Measurements from ENCODE around the gene UPP2. TPM values are rescaled to one million over a fixed set of nuclear protein-coding genes. Genes with fewer than 3 reads are reported as not detected.

The UPP2 gene
- total and polyA plus RNA-seq, 2 of the 13 experiments (the other 11 are each of a cell fraction or from before 2014, with no cell fraction given): 0.07 to 0.28 TPM

GRCh38 chr2:158128168-158128973, 26.7 kb downstream of the UPP2 start (continued):
- peak; percentile 84 for TF ChIP-seq YY1 (IDR thresholded peaks at IDR 0.05; ENCODE audit: insufficient read depth, insufficient replicate concordance, low read depth, low read length)
- TF ChIP-seq IRX3 (CRISPR knock-in tag; IDR thresholded peaks at IDR 0.05; ENCODE audit: borderline replicate concordance, low read depth): no peak
- peak; percentile 39; the same call in 1 of the 2 replicates for TF ChIP-seq TFDP2 (CRISPR knock-in tag; IDR thresholded peaks at IDR 0.05)
- no peak for TF ChIP-seq MTA3 (CRISPR knock-in tag; IDR thresholded peaks at IDR 0.05)
- no peak for TF ChIP-seq ZNF383 (CRISPR knock-in tag; IDR thresholded peaks at IDR 0.05; ENCODE audit: borderline replicate concordance)
- TF ChIP-seq TAF1 (CRISPR knock-in tag; IDR thresholded peaks at IDR 0.05): peak; percentile 61; the same call in 1 of the 2 replicates
- TF ChIP-seq HMG20A (CRISPR knock-in tag; IDR thresholded peaks at IDR 0.05; ENCODE audit: borderline replicate concordance): peak; percentile 87; the same call in 1 of the 2 replicates
- TF ChIP-seq SOX6 (IDR thresholded peaks at IDR 0.05): no peak
- peak; percentile 74 for TF ChIP-seq SOX6 (CRISPR knock-in tag; IDR thresholded peaks at IDR 0.05)
- no peak; the same call in 1 of the 2 replicates for TF ChIP-seq MTF1 (CRISPR knock-in tag; IDR thresholded peaks at IDR 0.05)
- no peak for TF ChIP-seq KDM5B (CRISPR knock-in tag; IDR thresholded peaks at IDR 0.05; ENCODE audit: borderline replicate concordance)
- 0 out of 2 replicates have a peak, but pooled peaks have one; percentile 14 for TF ChIP-seq ZNF879 (CRISPR knock-in tag; IDR thresholded peaks at IDR 0.05)
- peak; percentile 71 for TF ChIP-seq BCL6 (CRISPR knock-in tag; IDR thresholded peaks at IDR 0.05)
- TF ChIP-seq TCF7L2 (IDR thresholded peaks at IDR 0.05; ENCODE audit: low read depth, low read length): no peak
- no peak for TF ChIP-seq ZNF615 (CRISPR knock-in tag; IDR thresholded peaks at IDR 0.05; ENCODE audit: borderline replicate concordance)
- no peak for TF ChIP-seq FOXJ3 (CRISPR knock-in tag; IDR thresholded peaks at IDR 0.05; ENCODE audit: borderline replicate concordance)
- no peak for TF ChIP-seq DDIT3 (CRISPR knock-in tag; IDR thresholded peaks at IDR 0.05)
- TF ChIP-seq TOE1 (CRISPR knock-in tag; IDR thresholded peaks at IDR 0.05): peak; percentile 35; the same call in 1 of the 2 replicates
- no peak for TF ChIP-seq TMF1 (CRISPR knock-in tag; IDR thresholded peaks at IDR 0.05; ENCODE audit: low read depth)
- 0 out of 2 replicates have a peak, but pooled peaks have one; percentile 52 for TF ChIP-seq ZNF709 (CRISPR knock-in tag; IDR thresholded peaks at IDR 0.05)
- TF ChIP-seq NBN (conservative IDR thresholded peaks at IDR 0.05): no peak
- TF ChIP-seq THAP7 (CRISPR knock-in tag; IDR thresholded peaks at IDR 0.05): no peak
- TF ChIP-seq PBX2 (CRISPR knock-in tag; IDR thresholded peaks at IDR 0.05): no peak
